B cell (primary cell): ENCODE data around the gene ZFP28. TPM values are rescaled to one million over a fixed set of nuclear protein-coding genes. Genes with fewer than 3 reads are reported as not detected.

Experiments used
- ATAC-seq: fragments of 200-7000 bp; cut with Tn5 transposase; one replicate; pipeline ENCODE4 v1.10.0; 2021; ENCODE audit warnings: low read depth, mild to moderate bottlenecking, moderate number of reproducible peaks, moderate library complexity
- CTCF ChIA-PET: fragments of 350-600 bp; sonication (Branson Sonifier 250); formaldehyde crosslinking; loops from one replicate; lab custom pipeline; 2021; ENCODE audit warnings: antibody characterized with exemption, inconsistent platforms; lab: Charles Lee
- POLR2A ChIA-PET: fragments of 350-600 bp; sonication (Branson Sonifier 250); formaldehyde crosslinking; loops from one replicate; lab custom pipeline; 2021; ENCODE audit warnings: antibody characterized with exemption; lab: Charles Lee
- DNase-seq: peaks from one replicate; pipeline ENCODE4 v3.0.0; 2013
- H2AFZ ChIP-seq: 2 replicates; pipeline ENCODE4 v1.6.1; 2012; ENCODE audit warnings: mild to moderate bottlenecking, low read depth, low read length; ENCODE audit not compliant: insufficient read depth, poor library complexity, severe bottlenecking
- H3K27ac ChIP-seq, 2 donors: 1 replicate in 1 of 2; 2 replicates in 1 of 2; pipeline ENCODE4 v1.5.1; 2012 to 2013; ENCODE audit warnings: low read length in 2 of 2, mild to moderate bottlenecking in 2 of 2, moderate library complexity in 1 of 2
- H3K27me3 ChIP-seq, 4 experiments: fragments of 200-600 bp in 1 of 4; sonication (generic) in 1 of 4; replicated peaks in 1 of 4; 1 replicate in 2 of 4; 2 replicates in 2 of 4; pipeline versions ENCODE4 v1.6.1 to v1.7.0; 2013 to 2016; ENCODE audit warnings: low read length in 3 of 4, mild to moderate bottlenecking in 2 of 4, mixed read lengths in 1 of 4, moderate library complexity in 1 of 4; ENCODE audit not compliant: insufficient read depth in 4 of 4, control insufficient read depth in 3 of 4; ENCODE audit errors: control extremely low read depth in 1 of 4
- H3K36me3 ChIP-seq, 2 experiments: replicated peaks in 1 of 2; 1 replicate in 1 of 2; 2 replicates in 1 of 2; pipeline versions ENCODE4 v1.6.1 to v1.7.1; 2013; ENCODE audit warnings: low read length in 1 of 2; ENCODE audit not compliant: insufficient read depth in 2 of 2, control insufficient read depth in 1 of 2; ENCODE audit errors: control extremely low read depth in 1 of 2, extremely low read depth in 1 of 2
- H3K4me1 ChIP-seq, 2 donors: fragments of 200-600 bp in 1 of 2; sonication (generic) in 1 of 2; 1 replicate in 1 of 2; 2 replicates in 1 of 2; pipeline versions ENCODE4 v1.5.1 to v1.6.1; 2013 to 2017; ENCODE audit warnings: low read length in 2 of 2; ENCODE audit not compliant: control insufficient read depth in 2 of 2, insufficient read depth in 2 of 2
- H3K4me2 ChIP-seq: replicated peaks from 2 replicates; pipeline ENCODE3; 2012; ENCODE audit warnings: mild to moderate bottlenecking, low read depth, low read length; ENCODE audit not compliant: poor library complexity, severe bottlenecking
- H3K4me3 ChIP-seq, 5 experiments: fragments of 200-600 bp in 1 of 5; sonication (generic) in 1 of 5; 1 replicate in 3 of 5; 2 replicates in 2 of 5; pipeline versions ENCODE4 v1.5.1 to v1.7.0; 2011 to 2016; ENCODE audit warnings: low read length in 4 of 5, mild to moderate bottlenecking in 4 of 5, low read depth in 2 of 5, control low read depth in 1 of 5, moderate library complexity in 1 of 5; ENCODE audit not compliant: insufficient read depth in 1 of 5; ENCODE audit errors: control extremely low read depth in 1 of 5, extremely low read depth in 1 of 5
- H3K79me2 ChIP-seq: fragments of 200-600 bp; sonication (generic); one replicate; pipeline ENCODE4 v1.6.0; 2016; ENCODE audit warnings: low read length; ENCODE audit not compliant: control insufficient read depth, insufficient read depth
- H3K9ac ChIP-seq: fragments of 200-600 bp; sonication (generic); 2 replicates; pipeline ENCODE4 v1.6.1; 2017; ENCODE audit warnings: mild to moderate bottlenecking, low read length, moderate library complexity
- H3K9me3 ChIP-seq, 3 donors: one replicate each; pipeline versions ENCODE4 v1.6.1 to v1.7.1; 2013; ENCODE audit warnings: low read length in 2 of 3; ENCODE audit not compliant: control insufficient read depth in 2 of 3, insufficient read depth in 1 of 3; ENCODE audit errors: control extremely low read depth in 1 of 3
- H4K20me1 ChIP-seq: 2 replicates; pipeline ENCODE4 v1.6.0; 2012; ENCODE audit warnings: mild to moderate bottlenecking, low read length; ENCODE audit not compliant: insufficient read depth, control insufficient read depth, poor library complexity, severe bottlenecking
- H3K27ac Mint-ChIP-seq: one replicate; pipeline ENCODE4 v1.8.0; 2021; ENCODE audit warnings: mixed read lengths
- H3K27me3 Mint-ChIP-seq: one replicate; pipeline ENCODE4 v1.8.0; 2021; ENCODE audit warnings: mixed read lengths
- H3K4me1 Mint-ChIP-seq: one replicate; pipeline ENCODE4 v1.8.0; 2021; ENCODE audit warnings: mixed read lengths
- H3K4me3 Mint-ChIP-seq: one replicate; pipeline ENCODE4 v1.8.0; 2021; ENCODE audit warnings: mixed read lengths
- H3K9me3 Mint-ChIP-seq: one replicate; pipeline ENCODE4 v1.8.0; 2022; ENCODE audit warnings: mixed read lengths; ENCODE audit not compliant: insufficient read depth
- CTCF ChIP-seq: fragments of 200-600 bp; IDR thresholded peaks from one replicate; pipeline ENCODE4 v1.8.0; 2022; ENCODE audit warnings: antibody characterized with exemption, mild to moderate bottlenecking
- EZH2 ChIP-seq: IDR thresholded peaks from 2 replicates; pipeline ENCODE4 v1.6.1; 2012; ENCODE audit warnings: borderline replicate concordance, low read depth, mild to moderate bottlenecking, moderate library complexity, low read length; ENCODE audit not compliant: insufficient read depth, poor library complexity, severe bottlenecking
- WGBS: methylation state at CpG from one replicate; pipeline ENCODE4 v1.1.5; 2013; ENCODE audit warnings: missing lambda C conversion rate; ENCODE audit not compliant: insufficient coverage; 5-methylcytosine and 5-hydroxymethylcytosine counted together
- intact Hi-C: fragments of 100-400 bp; cut with micrococcal nuclease; formaldehyde crosslinking; loops from one replicate; pipeline ENCODE4 v1.10.0; 2022
- polyA plus RNA-seq: library from polyadenylated mRNA; depleted of rRNA; stranded (reverse); fragments of >200 nt; gene quantifications from 2 replicates; pipeline ENCODE4 v1.2.3, GENCODE V29; 2012
- total RNA-seq, 2 donors: library from RNA; stranded (reverse); fragments of 120-200 nt in 1 of 2; gene quantifications; 1 replicate in 1 of 2; 2 replicates in 1 of 2; pipeline versions ENCODE4 v1.2.3 to v1.2.4, GENCODE V29; 2013 to 2022

Gene ZFP28
- total and polyA plus RNA-seq, 2 donors (not counting 1 experiment from before 2014, with no cell fraction given), result 2.5 to 11.6 TPM

DNA sequence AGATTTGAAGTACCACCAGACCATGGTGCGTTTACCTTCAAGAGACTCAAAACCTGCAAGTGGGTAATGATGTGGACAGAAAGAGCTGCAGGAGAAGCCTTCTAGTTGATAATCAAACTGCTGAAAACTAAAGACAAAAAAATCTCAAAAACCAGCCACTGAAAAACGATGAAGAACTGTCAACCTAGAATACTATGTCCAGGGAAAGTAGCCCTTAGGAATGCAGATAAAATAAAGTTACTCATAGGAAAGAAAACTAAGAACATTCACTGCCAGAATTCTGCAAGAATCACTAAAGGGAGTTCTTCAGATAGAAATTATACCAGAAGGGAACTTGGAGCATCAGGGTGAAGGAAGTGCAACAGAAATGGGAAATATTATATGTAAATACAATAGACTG is 33.8 kb downstream of the ZFP28 start:
- H4K20me1 ChIP-seq, result no peaks in the 10 kb centered on the region
- DNase-seq (no peak), ATAC-seq (no peak)
- H3K9ac ChIP-seq, result no peak overlapping the region
- no peaks in the 10 kb centered on the region for H3K27me3 ChIP-seq
- no peak overlapping the region for H2AFZ ChIP-seq
- peaks cover 6 to 7% of the 10 kb centered on the region in 2 donors for H3K4me1 ChIP-seq
- no peak overlapping the region for H3K4me2 ChIP-seq
- peaks cover 10 to 30% of the 10 kb centered on the region in 2 experiments for H3K36me3 ChIP-seq
- no peak overlapping the region for H3K27ac Mint-ChIP-seq
- intact Hi-C loops, result no loop called here
- no peak overlapping the region for H3K4me3 Mint-ChIP-seq
- WGBS, result no CpG with 5 or more reads among the region's 2 CpGs
- H3K4me3 ChIP-seq, result no peak overlapping the region
- H3K27me3 Mint-ChIP-seq, result no peaks in the 10 kb centered on the region
- H3K4me1 Mint-ChIP-seq, result peaks cover 7% of the 10 kb centered on the region
- H3K9me3 ChIP-seq, result peaks cover 16 to 84% (median 32%) of the 10 kb centered on the region in 3 donors
- H3K79me2 ChIP-seq, result peaks cover 4% of the 10 kb centered on the region
- H3K9me3 Mint-ChIP-seq, result peaks cover 23% of the 10 kb centered on the region
- TF ChIP-seq EZH2 (no peak), CTCF (no peak)
- no peak overlapping the region for H3K27ac ChIP-seq
- ChIA-PET CTCF (no interaction called here), POLR2A (interaction anchor here (0.7 kb wide), 1 partner anchor 12 kb away, joined by 5 read pairs; no protein-coding TSS in a partner anchor)

DNA sequence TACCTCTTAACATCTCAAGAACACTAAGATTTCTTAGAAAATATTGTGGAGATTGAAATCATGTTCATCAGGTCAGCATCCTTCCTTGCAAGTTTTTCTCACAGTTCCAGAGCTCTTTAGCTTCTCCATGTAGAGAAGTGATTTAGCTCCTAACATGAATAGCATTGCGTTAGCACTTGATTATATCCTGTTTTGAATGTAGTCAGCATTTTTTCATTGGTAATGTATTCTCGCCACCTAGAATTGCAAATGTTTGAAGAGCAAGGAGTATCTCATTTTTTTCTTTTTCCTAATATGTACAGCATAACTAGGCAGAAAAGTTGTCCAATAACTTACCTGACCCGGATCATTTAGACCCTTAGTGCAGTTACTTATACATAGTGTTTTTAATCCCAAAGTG is 35.2 kb downstream of the ZFP28 start:
- Histone ChIP-seq H3K9me3 (peaks cover 25 to 89% (median 29%) of the 10 kb centered on the region in 3 donors), H3K27me3 (no peaks in the 10 kb centered on the region), H3K79me2 (no peaks in the 10 kb centered on the region), H3K4me3 (peak overlapping the region in 1 of 5 experiments; percentile 12), H3K4me1 (no peaks in the 10 kb centered on the region), H3K9ac (no peak overlapping the region), H3K36me3 (peaks cover 10 to 30% of the 10 kb centered on the region in 2 experiments), H3K27ac (no peak overlapping the region), H3K4me2 (no peak overlapping the region), H4K20me1 (no peaks in the 10 kb centered on the region), H2AFZ (no peak overlapping the region)
- ChIA-PET POLR2A (no interaction called here), CTCF (no interaction called here)
- DNase-seq (no peak), ATAC-seq (no peak)
- intact Hi-C loops, result no loop called here
- Mint-ChIP-seq H3K27ac (no peak overlapping the region), H3K27me3 (no peaks in the 10 kb centered on the region), H3K4me1 (no peaks in the 10 kb centered on the region), H3K9me3 (peaks cover 30% of the 10 kb centered on the region), H3K4me3 (no peak overlapping the region)
- WGBS, result no CpG with 5 or more reads among the region's 3 CpGs
- TF ChIP-seq CTCF (no peak), EZH2 (no peak)
